Measurements from ENCODE around the gene LEMD1.

DNA sequence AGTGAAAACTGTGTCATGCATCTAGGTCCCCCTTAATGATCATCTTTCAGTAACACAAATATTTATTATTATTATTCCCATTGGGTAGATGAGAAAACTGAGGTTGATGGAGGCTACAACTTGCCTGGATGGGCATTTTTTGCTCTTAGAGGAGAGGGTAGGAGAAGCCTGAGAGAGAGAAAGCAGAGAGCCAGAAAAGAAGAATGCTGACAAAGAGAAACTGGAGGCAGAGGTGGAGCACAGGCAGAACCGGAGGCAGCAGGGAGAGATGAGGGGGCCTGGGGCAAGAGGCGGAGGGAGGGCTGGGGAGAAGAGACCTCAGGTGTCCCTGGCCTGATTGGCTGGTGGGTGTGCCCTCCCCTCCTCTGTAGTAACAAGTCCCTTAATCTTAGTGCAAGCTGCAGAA is 29.9 kb upstream of the LEMD1 start:
- TF ChIP-seq, protein P1, sequence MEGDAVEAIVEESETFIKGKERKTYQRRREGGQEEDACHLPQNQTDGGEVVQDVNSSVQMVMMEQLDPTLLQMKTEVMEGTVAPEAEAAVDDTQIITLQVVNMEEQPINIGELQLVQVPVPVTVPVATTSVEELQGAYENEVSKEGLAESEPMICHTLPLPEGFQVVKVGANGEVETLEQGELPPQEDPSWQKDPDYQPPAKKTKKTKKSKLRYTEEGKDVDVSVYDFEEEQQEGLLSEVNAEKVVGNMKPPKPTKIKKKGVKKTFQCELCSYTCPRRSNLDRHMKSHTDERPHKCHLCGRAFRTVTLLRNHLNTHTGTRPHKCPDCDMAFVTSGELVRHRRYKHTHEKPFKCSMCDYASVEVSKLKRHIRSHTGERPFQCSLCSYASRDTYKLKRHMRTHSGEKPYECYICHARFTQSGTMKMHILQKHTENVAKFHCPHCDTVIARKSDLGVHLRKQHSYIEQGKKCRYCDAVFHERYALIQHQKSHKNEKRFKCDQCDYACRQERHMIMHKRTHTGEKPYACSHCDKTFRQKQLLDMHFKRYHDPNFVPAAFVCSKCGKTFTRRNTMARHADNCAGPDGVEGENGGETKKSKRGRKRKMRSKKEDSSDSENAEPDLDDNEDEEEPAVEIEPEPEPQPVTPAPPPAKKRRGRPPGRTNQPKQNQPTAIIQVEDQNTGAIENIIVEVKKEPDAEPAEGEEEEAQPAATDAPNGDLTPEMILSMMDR (IDR thresholded peaks at IDR 0.05): no peak
- TF ChIP-seq POLR2A (IDR thresholded peaks at IDR 0.05): no peak
